ENCODE measurements around the gene GTF2A2. TPM values are rescaled to one million over a fixed set of nuclear protein-coding genes. Genes with fewer than 3 reads are reported as not detected.

Gene GTF2A2
- total RNA-seq, 1 experiment from 2014 or later, result 230 TPM

DNA sequence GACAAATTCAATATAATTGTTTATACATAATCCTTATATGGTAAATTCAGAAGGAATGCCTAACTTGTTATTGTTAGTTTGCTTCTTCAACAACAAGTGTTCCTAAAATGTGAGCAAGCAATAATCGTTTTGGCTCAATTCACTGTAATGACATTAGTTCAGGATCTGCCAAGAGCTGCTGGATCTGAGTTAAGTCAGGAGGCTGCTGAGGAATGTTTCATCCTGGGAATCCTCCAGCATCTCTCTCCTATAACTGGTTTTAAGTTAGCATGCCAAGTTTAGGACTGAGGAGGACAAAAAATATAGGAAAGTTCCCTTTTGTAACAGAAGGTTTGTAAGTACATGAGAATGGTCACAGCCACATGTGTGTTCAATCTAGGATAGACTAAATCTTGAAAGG is 4.9 kb upstream of the GTF2A2 start:
- Histone ChIP-seq H3K27me3 (replicated peaks; ENCODE audit: insufficient read depth, low read depth, low read length, poor library complexity) (no peaks in the 10 kb centered on the region), H3K4me3 (ENCODE audit: low read depth, low read length, poor library complexity, severe bottlenecking) (no peak overlapping the region), H3K9me3 (ENCODE audit: low read depth, low read length, poor library complexity, severe bottlenecking) (no peaks in the 10 kb centered on the region), H3K27ac (ENCODE audit: low read depth, low read length, poor library complexity, severe bottlenecking) (no peak overlapping the region), H3K36me3 (ENCODE audit: insufficient read depth, low read length, poor library complexity, severe bottlenecking) (peaks cover 28% of the 10 kb centered on the region), H3K4me1 (ENCODE audit: insufficient read depth, low read length, poor library complexity, severe bottlenecking) (no peaks in the 10 kb centered on the region)
- ChIA-PET CTCF (no interaction called here), POLR2A (ENCODE audit: low non-redundant PET) (no interaction called here)
- no TSS peak for BruUV-seq (replicated peaks)
- intact Hi-C loops (cut with micrococcal nuclease; ENCODE audit: unreplicated experiment), result no loop called here
- TF ChIP-seq EZH2 (IDR thresholded peaks at IDR 0.05; ENCODE audit: borderline replicate concordance, low read depth, low read length, poor library complexity, severe bottlenecking), result no peak
- TF ChIP-seq, protein P1, sequence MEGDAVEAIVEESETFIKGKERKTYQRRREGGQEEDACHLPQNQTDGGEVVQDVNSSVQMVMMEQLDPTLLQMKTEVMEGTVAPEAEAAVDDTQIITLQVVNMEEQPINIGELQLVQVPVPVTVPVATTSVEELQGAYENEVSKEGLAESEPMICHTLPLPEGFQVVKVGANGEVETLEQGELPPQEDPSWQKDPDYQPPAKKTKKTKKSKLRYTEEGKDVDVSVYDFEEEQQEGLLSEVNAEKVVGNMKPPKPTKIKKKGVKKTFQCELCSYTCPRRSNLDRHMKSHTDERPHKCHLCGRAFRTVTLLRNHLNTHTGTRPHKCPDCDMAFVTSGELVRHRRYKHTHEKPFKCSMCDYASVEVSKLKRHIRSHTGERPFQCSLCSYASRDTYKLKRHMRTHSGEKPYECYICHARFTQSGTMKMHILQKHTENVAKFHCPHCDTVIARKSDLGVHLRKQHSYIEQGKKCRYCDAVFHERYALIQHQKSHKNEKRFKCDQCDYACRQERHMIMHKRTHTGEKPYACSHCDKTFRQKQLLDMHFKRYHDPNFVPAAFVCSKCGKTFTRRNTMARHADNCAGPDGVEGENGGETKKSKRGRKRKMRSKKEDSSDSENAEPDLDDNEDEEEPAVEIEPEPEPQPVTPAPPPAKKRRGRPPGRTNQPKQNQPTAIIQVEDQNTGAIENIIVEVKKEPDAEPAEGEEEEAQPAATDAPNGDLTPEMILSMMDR (conservative IDR thresholded peaks at IDR 0.05; ENCODE audit: low read depth, low read length), result no peak
- no peak for DNase-seq (ENCODE audit: low spot score)

- Histone ChIP-seq H3K36me3 (ENCODE audit: insufficient read depth, low read length, poor library complexity, severe bottlenecking) (peaks cover 15% of the 10 kb centered on the region), H3K27me3 (replicated peaks; ENCODE audit: insufficient read depth, low read depth, low read length, poor library complexity) (no peaks in the 10 kb centered on the region), H3K4me3 (ENCODE audit: low read depth, low read length, poor library complexity, severe bottlenecking) (no peak overlapping the region), H3K27ac (ENCODE audit: low read depth, low read length, poor library complexity, severe bottlenecking) (no peak overlapping the region), H3K4me1 (ENCODE audit: insufficient read depth, low read length, poor library complexity, severe bottlenecking) (no peaks in the 10 kb centered on the region), H3K9me3 (ENCODE audit: low read depth, low read length, poor library complexity, severe bottlenecking) (no peaks in the 10 kb centered on the region)
- no peak for TF ChIP-seq EZH2 (IDR thresholded peaks at IDR 0.05; ENCODE audit: borderline replicate concordance, low read depth, low read length, poor library complexity, severe bottlenecking)
- TF ChIP-seq, protein P1 (conservative IDR thresholded peaks at IDR 0.05; ENCODE audit: low read depth, low read length), result no peak
- POLR2A ChIA-PET (ENCODE audit: low non-redundant PET), result no interaction called here
- intact Hi-C loops (cut with micrococcal nuclease; ENCODE audit: unreplicated experiment), result no loop called here
- no TSS peak for BruUV-seq (replicated peaks)
- CTCF ChIA-PET, result no interaction called here
- no peak for DNase-seq (ENCODE audit: low spot score)
Observed at GRCh38 chr15:59659366-59659765, 2.1 kb upstream of the GTF2A2 start.

DNA sequence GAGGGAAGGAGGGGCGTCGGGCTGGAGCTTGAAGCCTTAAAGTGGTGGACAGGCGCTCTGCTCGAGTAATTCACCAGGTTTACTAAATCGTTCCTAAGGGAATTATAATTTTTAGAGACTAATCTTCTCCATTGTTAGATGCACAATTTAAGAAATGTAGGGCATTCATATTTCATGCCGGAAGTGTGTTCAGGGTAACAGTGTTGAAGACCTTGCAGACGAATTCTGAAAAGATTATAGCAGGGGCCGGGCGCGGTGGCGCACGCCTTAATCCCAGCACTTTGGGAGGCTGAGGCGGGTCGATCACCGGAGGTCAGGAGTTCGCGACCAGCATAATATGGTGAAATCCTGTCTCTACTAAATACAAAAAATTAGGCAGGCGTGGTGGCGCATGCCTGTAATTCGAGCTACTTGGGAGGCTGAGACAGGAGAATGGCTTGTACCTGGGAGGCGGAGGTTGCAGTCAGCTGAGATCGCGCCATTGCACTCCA is 365 bp upstream of the GTF2A2 start:
- POLR2A ChIA-PET (ENCODE audit: low non-redundant PET), result interaction anchor here (0.7 kb wide), 1 partner anchor 767 kb away, joined by 3 read pairs; no protein-coding TSS in a partner anchor
- no peaks in the 10 kb centered on the region for H3K27me3 ChIP-seq (replicated peaks; ENCODE audit: insufficient read depth, low read depth, low read length, poor library complexity)
- intact Hi-C loops (cut with micrococcal nuclease; ENCODE audit: unreplicated experiment), result no loop called here
- no peak for DNase-seq (ENCODE audit: low spot score)
- H3K4me1 ChIP-seq (ENCODE audit: insufficient read depth, low read length, poor library complexity, severe bottlenecking), result no peaks in the 10 kb centered on the region
- TF ChIP-seq, protein P1 (conservative IDR thresholded peaks at IDR 0.05; ENCODE audit: low read depth, low read length), result no peak
- no peak for TF ChIP-seq EZH2 (IDR thresholded peaks at IDR 0.05; ENCODE audit: borderline replicate concordance, low read depth, low read length, poor library complexity, severe bottlenecking)
- no peaks in the 10 kb centered on the region for H3K9me3 ChIP-seq (ENCODE audit: low read depth, low read length, poor library complexity, severe bottlenecking)
- peaks cover 9% of the 10 kb centered on the region for H3K36me3 ChIP-seq (ENCODE audit: insufficient read depth, low read length, poor library complexity, severe bottlenecking)
- H3K4me3 ChIP-seq (ENCODE audit: low read depth, low read length, poor library complexity, severe bottlenecking), result peak overlapping the region; percentile 71
- H3K27ac ChIP-seq (ENCODE audit: low read depth, low read length, poor library complexity, severe bottlenecking), result peak overlapping the region; percentile 85
- BruUV-seq (replicated peaks), result no TSS peak
- CTCF ChIA-PET, result interaction anchor here (0.7 to 0.8 kb wide), 2 partner anchors 125 to 567 kb away, joined by 3 to 5 read pairs; no protein-coding TSS in a partner anchor
